K562 (cell line): ENCODE results near the gene NRCAM. TPM values are rescaled to one million over a fixed set of nuclear protein-coding genes. Genes with fewer than 3 reads are reported as not detected.

Experiments
- ATAC-seq: fragments of 200-7000 bp; cut with Tn5 transposase; 3 replicates; pipeline ENCODE4 v1.9.1; 2020; ENCODE audit warnings: moderate library complexity
- BruUV-seq: library from RNA; stranded (reverse); fragments of 400-500 nt; replicated peaks from 2 replicates; lab custom pipeline; 2021; lab: Mats Ljungman, UMichigan
- CTCF ChIA-PET: fragments of 300-600 bp; formaldehyde crosslinking; extraction: SDS; loops from one replicate; lab custom pipeline; 2021; ENCODE audit warnings: low intra/inter-chr PET ratio; lab: Yijun Ruan, JAX
- POLR2A ChIA-PET: fragments of 300-600, 350-650 bp; sonication (Branson Sonifier 250); formaldehyde crosslinking; extraction: SDS; loops from one replicate; lab custom pipeline; 2021; ENCODE audit warnings: antibody characterized with exemption, inconsistent platforms; lab: Yijun Ruan, JAX
- DNase-seq, 4 experiments: peaks; one replicate each; pipeline versions ENCODE4 v3.0.0 to v3.0.0-alpha.2; 2011 to 2018; ENCODE audit warnings: low spot score in 3 of 4, mixed read lengths in 3 of 4; ENCODE audit errors: extremely low read depth in 1 of 4
- FAIRE-seq: peaks from 2 replicates; lab custom pipeline; 2011; peaks lifted over from hg19 to GRCh38; lab: Jason Lieb, UNC
- H2AFZ ChIP-seq: 2 replicates; pipeline ENCODE4 v1.6.0; 2011; ENCODE audit warnings: low read depth, low read length, control low read depth, inconsistent platforms
- H3K27ac ChIP-seq: fragments of 200-600 bp; 3 replicates; pipeline ENCODE4 v1.8.0; 2011; ENCODE audit warnings: low read depth, mild to moderate bottlenecking, control low read depth, inconsistent platforms, low read length, moderate library complexity, mixed read lengths; ENCODE audit errors: extremely low read depth
- H3K27me3 ChIP-seq, 2 experiments: fragments of 300-600 bp in 1 of 2; 2 replicates in 1 of 2; 3 replicates in 1 of 2; pipeline versions ENCODE4 v1.6.0 to v1.8.0; 2011; ENCODE audit warnings: inconsistent platforms in 2 of 2, low read length in 2 of 2, mild to moderate bottlenecking in 1 of 2, mixed read lengths in 1 of 2, moderate library complexity in 1 of 2; ENCODE audit not compliant: control insufficient read depth in 2 of 2, insufficient read depth in 2 of 2
- H3K36me3 ChIP-seq: fragments of 300-600 bp; 3 replicates; pipeline ENCODE4 v1.8.0; 2011; ENCODE audit warnings: mild to moderate bottlenecking, low read length, inconsistent platforms; ENCODE audit not compliant: control insufficient read depth, insufficient read depth
- H3K4me1 ChIP-seq, 2 experiments: fragments of 200-600 bp in 1 of 2; replicated peaks in 1 of 2; 2 replicates in 1 of 2; 3 replicates in 1 of 2; pipeline versions ENCODE4 v1.5.1 to v1.8.0; 2011; ENCODE audit warnings: inconsistent platforms in 2 of 2, low read length in 2 of 2, mild to moderate bottlenecking in 1 of 2, mixed read lengths in 1 of 2, moderate library complexity in 1 of 2; ENCODE audit not compliant: control insufficient read depth in 2 of 2, insufficient read depth in 2 of 2
- H3K4me2 ChIP-seq: 2 replicates; pipeline ENCODE4 v1.6.1; 2011; ENCODE audit warnings: low read length, control low read depth, inconsistent platforms, mixed read lengths; ENCODE audit not compliant: insufficient read depth
- H3K4me3 ChIP-seq: fragments of 200-600 bp; sonication (generic), shearing (Covaris generic); 2 replicates; pipeline ENCODE4 v1.5.1; 2016; ENCODE audit warnings: control low read depth, inconsistent platforms
- H3K79me2 ChIP-seq: fragments of 200-600 bp; 3 replicates; pipeline ENCODE4 v1.8.0; 2011; ENCODE audit warnings: low read length, inconsistent platforms; ENCODE audit not compliant: control insufficient read depth, insufficient read depth
- H3K9ac ChIP-seq, 2 experiments: 2 replicates each; pipeline versions ENCODE4 v1.6.0 to v1.6.1; 2011; ENCODE audit warnings: low read depth in 2 of 2, low read length in 2 of 2, control low read depth in 1 of 2, inconsistent platforms in 1 of 2, mild to moderate bottlenecking in 1 of 2, mixed read lengths in 1 of 2; ENCODE audit not compliant: insufficient read depth in 1 of 2
- H3K9me1 ChIP-seq: one replicate; pipeline ENCODE4 v1.6.0; 2011; ENCODE audit warnings: inconsistent platforms, mild to moderate bottlenecking, low read length, moderate library complexity; ENCODE audit not compliant: control insufficient read depth, insufficient read depth
- H3K9me3 ChIP-seq: replicated peaks from 2 replicates; pipeline ENCODE4 v1.5.1; 2011; ENCODE audit warnings: low read depth, low read length, inconsistent platforms; ENCODE audit not compliant: control insufficient read depth, insufficient read depth
- H4K20me1 ChIP-seq: replicated peaks from 2 replicates; pipeline ENCODE4 v1.6.1; 2011; ENCODE audit warnings: low read length, inconsistent platforms, mixed read lengths; ENCODE audit not compliant: control insufficient read depth, insufficient read depth
- ARNT ChIP-seq, 2 experiments: fragments of 450-650 bp; IDR thresholded peaks; 2 replicates each; pipeline ENCODE4 v1.6.1; 2016; ENCODE audit warnings: mild to moderate bottlenecking in 1 of 2
- C11orf30 ChIP-seq: fragments of 450-650 bp; IDR thresholded peaks from 2 replicates; pipeline ENCODE4 v1.6.1; 2016; ENCODE audit warnings: low read depth, mild to moderate bottlenecking
- CREM ChIP-seq: IDR thresholded peaks from 2 replicates; pipeline ENCODE4 v1.6.1; 2014; ENCODE audit warnings: antibody characterized with exemption, low read depth
- CTBP1 ChIP-seq: fragments of 450-650 bp; IDR thresholded peaks from 2 replicates; pipeline ENCODE4 v1.6.1; 2016; ENCODE audit warnings: borderline replicate concordance
- E4F1 ChIP-seq: fragments of 250-450 bp; sonication (Bioruptor Pico); IDR thresholded peaks from 2 replicates; pipeline ENCODE4 v1.5.0; 2021; ENCODE audit warnings: mild to moderate bottlenecking, borderline replicate concordance
- HMBOX1 ChIP-seq: sonication (generic); IDR thresholded peaks from 2 replicates; pipeline ENCODE4 v1.6.1; 2016
- MEIS2 ChIP-seq: fragments of 450-650 bp; IDR thresholded peaks from 2 replicates; pipeline ENCODE4 v1.6.1; 2014; ENCODE audit warnings: mild to moderate bottlenecking; ENCODE audit not compliant: partially characterized antibody
- NR4A1 ChIP-seq, 2 experiments: fragments of 250-450 bp in 1 of 2; fragments of 450-650 bp in 1 of 2; sonication (Bioruptor Pico) in 1 of 2; IDR thresholded peaks; 2 replicates each; pipeline versions ENCODE4 v1.4.0 to v1.6.1; 2016 to 2020; ENCODE audit warnings: mild to moderate bottlenecking in 2 of 2, missing compliant biosample characterization in 1 of 2, missing genetic modification characterization in 1 of 2, moderate library complexity in 1 of 2
- PML ChIP-seq: IDR thresholded peaks from 2 replicates; pipeline ENCODE4 v1.6.1; 2012; ENCODE audit warnings: low read length, inconsistent platforms
- POLR3G ChIP-seq: IDR thresholded peaks from 2 replicates; pipeline ENCODE4 v1.6.1; 2011; ENCODE audit not compliant: insufficient read length, insufficient replicate concordance; ENCODE audit errors: extremely low read depth
- SPI1 ChIP-seq: IDR thresholded peaks from 2 replicates; pipeline ENCODE4 v1.6.1; 2011; ENCODE audit warnings: low read depth, low read length, control low read depth, borderline replicate concordance
- SRF ChIP-seq, 2 experiments: fragments of 250-450, 450-650 bp in 1 of 2; sonication (Bioruptor Pico) in 1 of 2; sonication (generic) in 1 of 2; formaldehyde crosslinking; IDR thresholded peaks; 2 replicates each; pipeline versions ENCODE4 v1.5.0 to v1.5.1; 2020 to 2022; ENCODE audit warnings: mild to moderate bottlenecking in 1 of 2, missing genetic modification reagents in 1 of 2
- ZNF143 ChIP-seq: sonication (generic); formaldehyde crosslinking; IDR thresholded peaks from 2 replicates; pipeline ENCODE4 v1.9.0; 2022; ENCODE audit warnings: mild to moderate bottlenecking, missing genetic modification reagents
- WGBS: fragments of 100-300 bp; shearing (Covaris generic); methylation state at CpG from one replicate; pipeline ENCODE4 v1.1.6; 2016; ENCODE audit warnings: low coverage, mixed read lengths; ENCODE audit not compliant: insufficient coverage; ENCODE audit errors: missing lambda C conversion rate; 5-methylcytosine and 5-hydroxymethylcytosine counted together
- in situ Hi-C: fragments of 300-500 bp; cut with MboI; formaldehyde crosslinking; loops from 4 replicates; pipeline ENCODE4 v1.15.0; 2018; ENCODE audit warnings: inconsistent platforms, mixed read lengths
- intact Hi-C: fragments of 100-400 bp; cut with micrococcal nuclease; formaldehyde crosslinking; loops from 2 replicates; pipeline ENCODE4 v1.14.2; 2022
- polyA plus RNA-seq, 8 experiments: library from polyadenylated mRNA; depleted of rRNA in 4 of 8; stranded (reverse) in 5 of 8; unstranded in 3 of 8; fragments of >200 nt; fragmentation: Nextera tagmentation in 2 of 8; fragmentation: Illumina TruSeq in 1 of 8; extraction: Ambion mirVana in 2 of 8; extraction: Trizol in 1 of 8; gene quantifications; 2 replicates each; pipeline versions ENCODE4 v1.2.1 to v1.2.3, GENCODE V29; 2011 to 2014; ENCODE audit warnings: inconsistent platforms in 1 of 8, missing spikeins in 1 of 8
- total RNA-seq, 7 experiments: library from RNA; depleted of rRNA in 6 of 7; stranded (reverse); fragments of >200 nt in 6 of 7; fragmentation: Illumina TruSeq in 2 of 7; extraction: Trizol in 2 of 7; gene quantifications; 2 replicates each; pipeline versions ENCODE4 v1.2.1 to v1.2.3, GENCODE V29; 2011 to 2021; ENCODE audit warnings: low replicate concordance in 1 of 7

Gene NRCAM
- total and polyA plus RNA-seq, 9 of the 15 experiments (the other 6 are each of a cell fraction or from before 2014, with no cell fraction given) = 0.03 to 0.54 (median 0.12) TPM; not detected in 1

- H3K4me1 ChIP-seq = no peaks in the 10 kb centered on the region
- CTCF ChIA-PET = no interaction called here
- in situ Hi-C loops (no loop called here), intact Hi-C loops (no loop called here)
- 3% methylated on average over 4 of the region's 4 CpGs for WGBS
- H2AFZ ChIP-seq = peak overlapping the region; percentile 41; the same call in 1 of the 2 replicates
- ATAC-seq = peak; percentile 56; the same call in 2 of the 3 replicates
- H3K36me3 ChIP-seq = no peaks in the 10 kb centered on the region
- TF ChIP-seq SPI1 (peak; percentile 99), CTBP1 (peak; percentile 13; the same call in 1 of the 2 replicates), PML (no peak), ARNT (IDR thresholded peaks at IDR 0.05) (peak in 1 of 2 experiments; percentile 81; a peak in 2 of 4 replicates), SRF (CRISPR knock-in tag; IDR thresholded peaks at IDR 0.05) (peak in 1 of 2 experiments; percentile 95; a peak in 2 of 4 replicates)
- no peak for DNase-seq
- no peak for FAIRE-seq
- no peak overlapping the region for H3K9ac ChIP-seq
- H3K27ac ChIP-seq = no peak overlapping the region
- no peaks in the 10 kb centered on the region for H3K79me2 ChIP-seq
- no peak overlapping the region for H3K4me2 ChIP-seq
- no peaks in the 10 kb centered on the region for H3K9me3 ChIP-seq
- no peak overlapping the region for H3K4me3 ChIP-seq
- no TSS peak for BruUV-seq
- POLR2A ChIA-PET = no interaction called here
- H3K27me3 ChIP-seq = peaks cover 18 to 20% of the 10 kb centered on the region in 2 experiments; a peak in 3 of 5 replicates
- H3K9me1 ChIP-seq = no peaks in the 10 kb centered on the region
- H4K20me1 ChIP-seq = no peaks in the 10 kb centered on the region
Measured at GRCh38 chr7:108294595-108294994, 161.6 kb downstream of the NRCAM start.

GRCh38 chr7:108293149-108293612 lies 163.1 kb downstream of the NRCAM start:
- Histone ChIP-seq H3K9ac (no peak overlapping the region), H3K4me3 (no peak overlapping the region), H3K4me2 (no peak overlapping the region), H4K20me1 (no peaks in the 10 kb centered on the region), H3K4me1 (no peaks in the 10 kb centered on the region), H2AFZ (no peak overlapping the region), H3K9me1 (no peaks in the 10 kb centered on the region), H3K27me3 (peaks cover 18% of the 10 kb centered on the region in 2 experiments; a peak in 3 of 5 replicates), H3K79me2 (no peaks in the 10 kb centered on the region), H3K9me3 (no peaks in the 10 kb centered on the region), H3K36me3 (no peaks in the 10 kb centered on the region), H3K27ac (no peak overlapping the region)
- WGBS = 21% methylated on average over 7 of the region's 7 CpGs
- ChIA-PET CTCF (no interaction called here), POLR2A (interaction anchor here (1.1 to 1.4 kb wide), 3 partner anchors 9 to 16 kb away, joined by 3 to 4 read pairs (median 4); no protein-coding TSS in a partner anchor)
- intact Hi-C loops = no loop called here
- in situ Hi-C loops = no loop called here
- DNase-seq (no peak), ATAC-seq (no peak), FAIRE-seq (no peak)
- TF ChIP-seq ZNF143 (CRISPR knock-in tag) (no peak), CREM (0 out of 2 replicates have a peak, but pooled peaks have one; percentile 9), HMBOX1 (no peak), NR4A1 (CRISPR knock-in tag; IDR thresholded peaks at IDR 0.05) (no peak), NR4A1 (tag; IDR thresholded peaks at IDR 0.05) (no peak), C11orf30 (no peak), MEIS2 (no peak), POLR3G (no peak), E4F1 (CRISPR knock-in tag) (no peak)
- no TSS peak for BruUV-seq
